SH-SY5Y (cell line): Measurements from ENCODE around the gene CHRM5.

Experiments used
- GATA2 ChIP-seq: IDR thresholded peaks from 2 replicates; pipeline ENCODE4 v1.6.1; 2011; ENCODE audit warnings: mild to moderate bottlenecking, low read depth, low read length
- GATA3 ChIP-seq: IDR thresholded peaks from 2 replicates; pipeline ENCODE4 v1.6.1; 2011; ENCODE audit warnings: low read depth, mild to moderate bottlenecking, low read length, moderate library complexity

CHRM5 gene, protein sequence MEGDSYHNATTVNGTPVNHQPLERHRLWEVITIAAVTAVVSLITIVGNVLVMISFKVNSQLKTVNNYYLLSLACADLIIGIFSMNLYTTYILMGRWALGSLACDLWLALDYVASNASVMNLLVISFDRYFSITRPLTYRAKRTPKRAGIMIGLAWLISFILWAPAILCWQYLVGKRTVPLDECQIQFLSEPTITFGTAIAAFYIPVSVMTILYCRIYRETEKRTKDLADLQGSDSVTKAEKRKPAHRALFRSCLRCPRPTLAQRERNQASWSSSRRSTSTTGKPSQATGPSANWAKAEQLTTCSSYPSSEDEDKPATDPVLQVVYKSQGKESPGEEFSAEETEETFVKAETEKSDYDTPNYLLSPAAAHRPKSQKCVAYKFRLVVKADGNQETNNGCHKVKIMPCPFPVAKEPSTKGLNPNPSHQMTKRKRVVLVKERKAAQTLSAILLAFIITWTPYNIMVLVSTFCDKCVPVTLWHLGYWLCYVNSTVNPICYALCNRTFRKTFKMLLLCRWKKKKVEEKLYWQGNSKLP

DNA sequence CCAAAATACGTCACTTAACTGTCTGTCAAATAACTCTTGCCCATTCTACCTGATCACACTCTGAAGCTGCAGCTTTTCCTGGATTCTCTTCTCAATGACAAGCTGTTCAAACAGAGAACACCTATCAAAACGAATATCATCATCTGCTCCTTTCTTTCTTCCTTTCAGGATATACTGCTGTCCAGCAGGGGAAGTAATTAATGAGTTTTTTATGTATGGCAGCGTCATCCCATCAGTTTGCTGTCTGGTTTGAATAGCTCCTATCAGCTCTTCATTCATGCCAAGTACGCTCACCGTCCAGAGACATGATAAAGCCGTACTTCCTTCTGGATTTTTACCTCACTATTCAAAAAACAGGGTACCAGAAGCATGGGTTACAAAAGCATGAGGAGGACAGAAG, at the start of gene CHRM5:
TSS of gene CHRM5 (plus strand) at position 274 of the 400 bp plus-strand sequence. CDS start 94,221 bp downstream, outside the sequence.
- TF ChIP-seq GATA3 (no peak), GATA2 (no peak)

GRCh38 chr15:33923446-33923845, 44.9 kb upstream of the CHRM5 start:
- TF ChIP-seq GATA2 (no peak), GATA3 (no peak)

DNA sequence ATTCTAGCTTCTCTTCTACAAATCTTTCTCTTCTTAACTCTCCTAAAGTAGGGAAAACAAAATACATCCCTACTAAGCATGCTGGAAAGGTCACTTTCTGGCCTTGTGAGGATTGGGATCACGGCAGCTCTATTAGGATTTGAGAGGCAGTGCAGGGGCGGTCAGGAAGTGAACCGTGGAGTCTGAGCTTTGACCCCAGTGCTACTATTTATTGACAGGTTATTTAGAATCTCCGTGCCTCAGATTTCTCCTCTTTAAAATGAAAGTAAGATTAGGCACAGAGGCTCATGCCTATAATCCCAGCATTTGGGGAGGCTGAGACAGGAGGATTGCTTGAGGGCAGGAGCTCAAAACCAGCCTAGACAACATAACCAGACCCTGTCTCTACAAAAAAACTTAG, 42.0 kb upstream of the CHRM5 start:
- no peak for TF ChIP-seq GATA3
- no peak for TF ChIP-seq GATA2

GRCh38 chr15:33932734-33933133, 35.6 kb upstream of the CHRM5 start:
- TF ChIP-seq GATA2 (no peak), GATA3 (no peak)

GRCh38 chr15:33934396-33934795, 33.9 kb upstream of the CHRM5 start:
- TF ChIP-seq GATA2 (no peak), GATA3 (no peak)

DNA sequence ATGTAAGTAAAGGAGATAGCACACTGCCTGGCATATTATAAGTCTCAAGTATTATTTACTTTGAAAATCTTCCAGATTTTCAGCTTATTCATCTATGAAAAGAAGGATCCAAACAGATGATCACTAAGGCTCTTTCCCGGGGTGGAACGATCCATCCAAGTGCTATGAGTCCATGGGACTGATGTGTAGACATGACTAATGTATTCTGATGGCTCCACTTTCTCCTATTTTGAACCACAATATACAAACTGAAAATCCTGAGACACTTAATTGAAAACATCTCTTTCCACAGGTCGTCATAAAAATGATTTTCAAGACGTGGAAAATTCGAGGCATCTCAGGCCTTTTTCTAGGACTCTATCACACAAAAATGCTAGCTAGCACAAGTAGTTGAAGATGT, 33.4 kb upstream of the CHRM5 start:
- TF ChIP-seq GATA3: no peak
- TF ChIP-seq GATA2: no peak

- TF ChIP-seq GATA2: no peak
- no peak for TF ChIP-seq GATA3
Measured at GRCh38 chr15:33941279-33942063, 26.8 kb upstream of the CHRM5 start.

- TF ChIP-seq GATA2 (no peak), GATA3 (no peak)
Measured at GRCh38 chr15:33946152-33946551, 22.1 kb upstream of the CHRM5 start.

DNA sequence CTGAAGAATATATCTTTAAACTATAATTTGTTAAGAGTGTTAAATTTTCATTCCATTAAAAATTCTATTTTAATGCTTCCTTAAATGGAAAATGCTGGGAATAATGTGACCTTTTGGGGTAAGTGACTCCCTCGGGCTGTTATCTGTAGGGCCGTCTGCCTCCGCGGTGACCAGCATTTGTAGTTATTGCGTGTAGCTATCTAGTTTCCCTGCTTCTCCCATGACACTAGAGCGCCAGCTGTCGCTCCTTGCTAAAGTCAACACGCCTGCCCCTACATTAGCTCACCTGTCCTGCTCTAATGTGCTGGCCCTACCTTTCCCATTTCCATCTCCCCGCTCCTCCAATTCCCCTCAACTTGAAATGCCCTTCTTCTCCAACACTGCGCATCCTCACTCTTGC, 12.4 kb upstream of the CHRM5 start:
- TF ChIP-seq GATA3: no peak
- no peak for TF ChIP-seq GATA2

- no peak for TF ChIP-seq GATA2
- TF ChIP-seq GATA3: no peak
Measured at GRCh38 chr15:33956397-33956796, 11.9 kb upstream of the CHRM5 start.

GRCh38 chr15:33959844-33960548, 8.3 kb upstream of the CHRM5 start:
- TF ChIP-seq GATA2: no peak
- TF ChIP-seq GATA3: no peak

- no peak for TF ChIP-seq GATA2
- TF ChIP-seq GATA3: no peak
Measured at GRCh38 chr15:33960549-33960935, 7.8 kb upstream of the CHRM5 start.

- TF ChIP-seq GATA2 (no peak), GATA3 (no peak)
Measured at GRCh38 chr15:33963831-33964664, 4.2 kb upstream of the CHRM5 start.
